CD4-positive, alpha-beta T cell (primary cell): ENCODE results near the gene AGAP1. TPM values are rescaled to one million over a fixed set of nuclear protein-coding genes. Genes with fewer than 3 reads are reported as not detected.

Source experiments
- ATAC-seq: fragments of 200-7000 bp; cut with Tn5 transposase; one replicate; pipeline ENCODE4 v1.10.0; 2022; ENCODE audit warnings: mild to moderate bottlenecking; ENCODE audit not compliant: poor library complexity
- CTCF ChIA-PET: fragments of 350-600 bp; sonication (Branson Sonifier 250); formaldehyde crosslinking; loops from one replicate; lab custom pipeline; 2021; ENCODE audit warnings: antibody characterized with exemption, inconsistent platforms; lab: Charles Lee
- POLR2A ChIA-PET: fragments of 350-600 bp; sonication (Branson Sonifier 250); formaldehyde crosslinking; loops from one replicate; lab custom pipeline; 2021; ENCODE audit warnings: antibody characterized with exemption, inconsistent platforms; lab: Charles Lee
- DNase-seq, 14 experiments: peaks; one replicate each; pipeline ENCODE4 v3.0.0-alpha.2; 2013 to 2020; ENCODE audit warnings: mixed read lengths in 2 of 14
- H3K27ac ChIP-seq, 2 donors: one replicate each; pipeline versions ENCODE4 v1.5.1 to v1.7.0; 2013; ENCODE audit warnings: low read length in 2 of 2, low read depth in 1 of 2, mild to moderate bottlenecking in 1 of 2
- H3K27me3 ChIP-seq, 2 experiments: 1 replicate in 1 of 2; 2 replicates in 1 of 2; pipeline versions ENCODE4 v1.6.1 to v1.7.0; 2013; ENCODE audit warnings: low read length in 2 of 2, control low read depth in 1 of 2, mild to moderate bottlenecking in 1 of 2, moderate library complexity in 1 of 2; ENCODE audit not compliant: insufficient read depth in 2 of 2, control insufficient read depth in 1 of 2
- H3K36me3 ChIP-seq: one replicate; pipeline ENCODE4 v1.6.1; 2013; ENCODE audit warnings: low read length, control low read depth; ENCODE audit not compliant: insufficient read depth
- H3K4me1 ChIP-seq: one replicate; pipeline ENCODE4 v1.6.1; 2013; ENCODE audit warnings: low read length, control low read depth; ENCODE audit not compliant: insufficient read depth
- H3K4me3 ChIP-seq: one replicate; pipeline ENCODE4 v1.5.1; 2013; ENCODE audit warnings: mild to moderate bottlenecking, low read length, moderate library complexity
- H3K9me3 ChIP-seq, 2 experiments: 1 replicate in 1 of 2; 2 replicates in 1 of 2; pipeline versions ENCODE4 v1.6.1 to v1.7.0; 2013; ENCODE audit warnings: low read length in 2 of 2, mild to moderate bottlenecking in 2 of 2, control low read depth in 1 of 2, moderate library complexity in 1 of 2; ENCODE audit not compliant: control insufficient read depth in 1 of 2, insufficient read depth in 1 of 2
- H3K27ac Mint-ChIP-seq: one replicate; pipeline ENCODE4 v1.8.0; 2020; ENCODE audit warnings: mixed read lengths
- H3K27me3 Mint-ChIP-seq: one replicate; pipeline ENCODE4 v1.8.0; 2021; ENCODE audit warnings: mixed read lengths
- H3K36me3 Mint-ChIP-seq: one replicate; pipeline ENCODE4 v1.8.0; 2021; ENCODE audit warnings: low read depth, mixed read lengths
- H3K4me1 Mint-ChIP-seq: one replicate; pipeline ENCODE4 v1.8.0; 2021; ENCODE audit warnings: low read depth, mixed read lengths
- H3K4me3 Mint-ChIP-seq: one replicate; pipeline ENCODE4 v1.8.0; 2020; ENCODE audit warnings: mild to moderate bottlenecking, mixed read lengths
- H3K9me3 Mint-ChIP-seq: one replicate; pipeline ENCODE4 v1.8.0; 2020; ENCODE audit warnings: mixed read lengths
- intact Hi-C, 2 experiments: fragments of 100-400 bp; cut with DNase I in 1 of 2; cut with micrococcal nuclease in 1 of 2; formaldehyde crosslinking; loops; one replicate each; pipeline versions ENCODE4 v1.15.1 to v1.9.0; 2023 to 2025; cut with DNase I, micrococcal nuclease
- total RNA-seq, 174 experiments: library from RNA in 2 of 174; stranded (reverse) in 2 of 174; gene quantifications; one replicate each; pipeline ENCODE4 v1.2.3 and lab custom pipeline; 2021 to 2026
- TF ChIP-seq, protein P1 (sequence below): fragments of 200-600 bp; IDR thresholded peaks from one replicate; pipeline ENCODE4 v1.8.0; 2022; ENCODE audit warnings: antibody characterized with exemption, mild to moderate bottlenecking

Gene AGAP1
- total RNA-seq, 2 experiments from 2014 or later: 2.6 to 3.1 TPM

DNA sequence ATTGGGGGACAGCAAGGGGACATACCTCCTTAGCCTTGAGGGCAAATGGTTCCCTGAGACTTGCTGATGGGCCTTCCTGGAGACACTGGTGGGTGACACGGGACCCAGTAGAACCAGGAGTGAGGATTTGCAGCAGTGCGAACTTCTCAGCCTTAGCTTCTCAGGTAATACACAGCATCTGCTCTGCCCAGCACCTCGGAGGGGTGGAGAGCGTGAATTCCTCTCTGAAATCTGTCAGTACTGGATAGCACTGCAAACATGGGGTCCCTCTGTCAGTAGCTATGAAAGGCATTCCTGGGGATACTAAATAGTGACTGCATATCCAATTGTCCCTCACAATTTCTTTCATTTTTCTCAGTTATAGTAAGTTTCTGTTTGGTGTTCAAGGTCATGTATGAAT lies 522.7 kb downstream of the AGAP1 start:
- POLR2A ChIA-PET: no interaction called here
- DNase-seq (no peak), ATAC-seq (no peak)
- Mint-ChIP-seq H3K4me3 (no peak overlapping the region), H3K36me3 (no peaks in the 10 kb centered on the region), H3K9me3 (no peaks in the 10 kb centered on the region), H3K27me3 (peaks cover 24% of the 10 kb centered on the region), H3K27ac (no peak overlapping the region), H3K4me1 (no peaks in the 10 kb centered on the region)
- H3K4me1 ChIP-seq: no peaks in the 10 kb centered on the region
- H3K27ac ChIP-seq: no peak overlapping the region
- H3K27me3 ChIP-seq: no peaks in the 10 kb centered on the region
- TF ChIP-seq, protein P1, sequence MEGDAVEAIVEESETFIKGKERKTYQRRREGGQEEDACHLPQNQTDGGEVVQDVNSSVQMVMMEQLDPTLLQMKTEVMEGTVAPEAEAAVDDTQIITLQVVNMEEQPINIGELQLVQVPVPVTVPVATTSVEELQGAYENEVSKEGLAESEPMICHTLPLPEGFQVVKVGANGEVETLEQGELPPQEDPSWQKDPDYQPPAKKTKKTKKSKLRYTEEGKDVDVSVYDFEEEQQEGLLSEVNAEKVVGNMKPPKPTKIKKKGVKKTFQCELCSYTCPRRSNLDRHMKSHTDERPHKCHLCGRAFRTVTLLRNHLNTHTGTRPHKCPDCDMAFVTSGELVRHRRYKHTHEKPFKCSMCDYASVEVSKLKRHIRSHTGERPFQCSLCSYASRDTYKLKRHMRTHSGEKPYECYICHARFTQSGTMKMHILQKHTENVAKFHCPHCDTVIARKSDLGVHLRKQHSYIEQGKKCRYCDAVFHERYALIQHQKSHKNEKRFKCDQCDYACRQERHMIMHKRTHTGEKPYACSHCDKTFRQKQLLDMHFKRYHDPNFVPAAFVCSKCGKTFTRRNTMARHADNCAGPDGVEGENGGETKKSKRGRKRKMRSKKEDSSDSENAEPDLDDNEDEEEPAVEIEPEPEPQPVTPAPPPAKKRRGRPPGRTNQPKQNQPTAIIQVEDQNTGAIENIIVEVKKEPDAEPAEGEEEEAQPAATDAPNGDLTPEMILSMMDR: no peak
- intact Hi-C loops: no loop called here
- no peaks in the 10 kb centered on the region for H3K9me3 ChIP-seq
- no peaks in the 10 kb centered on the region for H3K36me3 ChIP-seq
- no peak overlapping the region for H3K4me3 ChIP-seq
- CTCF ChIA-PET: no interaction called here

DNA sequence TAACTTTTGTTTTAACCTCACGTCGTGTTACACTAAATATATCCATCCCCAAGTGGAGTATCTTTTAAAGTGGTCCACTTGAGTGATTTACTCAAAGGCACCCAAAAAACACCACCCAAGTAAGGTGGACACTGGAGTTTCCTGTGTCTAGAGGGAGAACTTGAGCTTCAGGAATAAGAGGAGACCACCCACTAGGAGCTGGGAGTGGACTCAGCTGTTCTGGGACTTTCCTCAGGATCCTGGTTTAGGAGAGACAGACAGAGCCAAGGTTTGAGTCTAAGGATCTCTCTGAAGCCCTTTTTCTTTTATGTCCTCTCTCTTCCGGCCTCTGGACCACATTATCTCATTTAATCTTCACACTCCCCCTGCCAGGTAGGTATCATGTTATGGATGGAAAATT lies 523.6 kb downstream of the AGAP1 start:
- Histone ChIP-seq H3K36me3 (no peaks in the 10 kb centered on the region), H3K4me1 (no peaks in the 10 kb centered on the region), H3K9me3 (no peaks in the 10 kb centered on the region), H3K27me3 (no peaks in the 10 kb centered on the region), H3K4me3 (no peak overlapping the region), H3K27ac (no peak overlapping the region)
- ChIA-PET CTCF (no interaction called here), POLR2A (no interaction called here)
- no peak overlapping the region for H3K27ac Mint-ChIP-seq
- no peaks in the 10 kb centered on the region for H3K36me3 Mint-ChIP-seq
- no peak overlapping the region for H3K4me3 Mint-ChIP-seq
- DNase-seq (no peak), ATAC-seq (no peak)
- no peaks in the 10 kb centered on the region for H3K9me3 Mint-ChIP-seq
- H3K27me3 Mint-ChIP-seq: peaks cover 21% of the 10 kb centered on the region
- intact Hi-C loops: no loop called here
- TF ChIP-seq, protein P1: no peak
- H3K4me1 Mint-ChIP-seq: no peaks in the 10 kb centered on the region

DNA sequence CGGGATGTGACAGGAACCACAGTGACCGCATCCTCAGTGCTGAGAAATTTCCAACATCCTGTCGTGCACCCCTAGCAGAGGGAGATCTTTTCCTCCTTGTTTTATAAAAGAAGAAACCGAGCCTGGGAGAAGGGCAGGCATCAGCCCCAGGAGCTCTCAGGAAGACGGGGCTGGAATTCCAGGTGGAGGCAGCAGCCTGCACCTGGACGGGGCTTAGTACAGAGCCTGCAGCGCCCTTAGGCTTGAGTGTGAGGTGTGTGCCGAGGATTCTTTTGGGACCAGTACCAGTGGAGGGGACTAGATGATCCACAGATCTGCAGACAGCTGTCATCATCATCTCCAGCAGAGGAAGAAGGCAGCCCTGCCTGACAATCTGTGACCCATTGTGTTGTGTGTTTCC lies 525.6 kb downstream of the AGAP1 start:
- ATAC-seq (no peak), DNase-seq (no peak)
- Mint-ChIP-seq H3K36me3 (no peaks in the 10 kb centered on the region), H3K4me3 (no peak overlapping the region), H3K9me3 (no peaks in the 10 kb centered on the region), H3K27me3 (peaks cover 21% of the 10 kb centered on the region), H3K4me1 (no peaks in the 10 kb centered on the region), H3K27ac (no peak overlapping the region)
- H3K36me3 ChIP-seq: no peaks in the 10 kb centered on the region
- H3K4me1 ChIP-seq: no peaks in the 10 kb centered on the region
- H3K4me3 ChIP-seq: no peak overlapping the region
- no peaks in the 10 kb centered on the region for H3K27me3 ChIP-seq
- H3K9me3 ChIP-seq: no peaks in the 10 kb centered on the region
- TF ChIP-seq, protein P1: no peak
- intact Hi-C loops: no loop called here
- ChIA-PET CTCF (no interaction called here), POLR2A (no interaction called here)
- H3K27ac ChIP-seq: no peak overlapping the region
